K562 (cell line): ENCODE measurements around the gene CSNK2A1. TPM values are rescaled to one million over a fixed set of nuclear protein-coding genes. Genes with fewer than 3 reads are reported as not detected.

Source experiments
- ATAC-seq: fragments of 200-7000 bp; cut with Tn5 transposase; 3 replicates; pipeline ENCODE4 v1.9.1; 2020; ENCODE audit warnings: moderate library complexity
- BruUV-seq: library from RNA; stranded (reverse); fragments of 400-500 nt; replicated peaks from 2 replicates; lab custom pipeline; 2021; lab: Mats Ljungman, UMichigan
- CTCF ChIA-PET: fragments of 300-600 bp; formaldehyde crosslinking; extraction: SDS; loops from one replicate; lab custom pipeline; 2021; ENCODE audit warnings: low intra/inter-chr PET ratio; lab: Yijun Ruan, JAX
- POLR2A ChIA-PET: fragments of 300-600, 350-650 bp; sonication (Branson Sonifier 250); formaldehyde crosslinking; extraction: SDS; loops from one replicate; lab custom pipeline; 2021; ENCODE audit warnings: antibody characterized with exemption, inconsistent platforms; lab: Yijun Ruan, JAX
- DNase-seq, 4 experiments: peaks; one replicate each; pipeline versions ENCODE4 v3.0.0 to v3.0.0-alpha.2; 2011 to 2018; ENCODE audit warnings: low spot score in 3 of 4, mixed read lengths in 3 of 4; ENCODE audit errors: extremely low read depth in 1 of 4
- FAIRE-seq: peaks from 2 replicates; lab custom pipeline; 2011; peaks lifted over from hg19 to GRCh38; lab: Jason Lieb, UNC
- H2AFZ ChIP-seq: 2 replicates; pipeline ENCODE4 v1.6.0; 2011; ENCODE audit warnings: low read depth, low read length, control low read depth, inconsistent platforms
- H3K27ac ChIP-seq: fragments of 200-600 bp; 3 replicates; pipeline ENCODE4 v1.8.0; 2011; ENCODE audit warnings: low read depth, mild to moderate bottlenecking, control low read depth, inconsistent platforms, low read length, moderate library complexity, mixed read lengths; ENCODE audit errors: extremely low read depth
- H3K27me3 ChIP-seq, 2 experiments: fragments of 300-600 bp in 1 of 2; 2 replicates in 1 of 2; 3 replicates in 1 of 2; pipeline versions ENCODE4 v1.6.0 to v1.8.0; 2011; ENCODE audit warnings: inconsistent platforms in 2 of 2, low read length in 2 of 2, mild to moderate bottlenecking in 1 of 2, mixed read lengths in 1 of 2, moderate library complexity in 1 of 2; ENCODE audit not compliant: control insufficient read depth in 2 of 2, insufficient read depth in 2 of 2
- H3K36me3 ChIP-seq: fragments of 300-600 bp; 3 replicates; pipeline ENCODE4 v1.8.0; 2011; ENCODE audit warnings: mild to moderate bottlenecking, low read length, inconsistent platforms; ENCODE audit not compliant: control insufficient read depth, insufficient read depth
- H3K4me1 ChIP-seq, 2 experiments: fragments of 200-600 bp in 1 of 2; replicated peaks in 1 of 2; 2 replicates in 1 of 2; 3 replicates in 1 of 2; pipeline versions ENCODE4 v1.5.1 to v1.8.0; 2011; ENCODE audit warnings: inconsistent platforms in 2 of 2, low read length in 2 of 2, mild to moderate bottlenecking in 1 of 2, mixed read lengths in 1 of 2, moderate library complexity in 1 of 2; ENCODE audit not compliant: control insufficient read depth in 2 of 2, insufficient read depth in 2 of 2
- H3K4me2 ChIP-seq: 2 replicates; pipeline ENCODE4 v1.6.1; 2011; ENCODE audit warnings: low read length, control low read depth, inconsistent platforms, mixed read lengths; ENCODE audit not compliant: insufficient read depth
- H3K4me3 ChIP-seq: fragments of 200-600 bp; sonication (generic), shearing (Covaris generic); 2 replicates; pipeline ENCODE4 v1.5.1; 2016; ENCODE audit warnings: control low read depth, inconsistent platforms
- H3K79me2 ChIP-seq: fragments of 200-600 bp; 3 replicates; pipeline ENCODE4 v1.8.0; 2011; ENCODE audit warnings: low read length, inconsistent platforms; ENCODE audit not compliant: control insufficient read depth, insufficient read depth
- H3K9ac ChIP-seq, 2 experiments: 2 replicates each; pipeline versions ENCODE4 v1.6.0 to v1.6.1; 2011; ENCODE audit warnings: low read depth in 2 of 2, low read length in 2 of 2, control low read depth in 1 of 2, inconsistent platforms in 1 of 2, mild to moderate bottlenecking in 1 of 2, mixed read lengths in 1 of 2; ENCODE audit not compliant: insufficient read depth in 1 of 2
- H3K9me1 ChIP-seq: one replicate; pipeline ENCODE4 v1.6.0; 2011; ENCODE audit warnings: inconsistent platforms, mild to moderate bottlenecking, low read length, moderate library complexity; ENCODE audit not compliant: control insufficient read depth, insufficient read depth
- H3K9me3 ChIP-seq: replicated peaks from 2 replicates; pipeline ENCODE4 v1.5.1; 2011; ENCODE audit warnings: low read depth, low read length, inconsistent platforms; ENCODE audit not compliant: control insufficient read depth, insufficient read depth
- H4K20me1 ChIP-seq: replicated peaks from 2 replicates; pipeline ENCODE4 v1.6.1; 2011; ENCODE audit warnings: low read length, inconsistent platforms, mixed read lengths; ENCODE audit not compliant: control insufficient read depth, insufficient read depth
- CBX5 ChIP-seq: IDR thresholded peaks from 2 replicates; pipeline ENCODE4 v1.6.1; 2014; ENCODE audit warnings: low read depth, borderline replicate concordance
- GTF2A2 ChIP-seq: IDR thresholded peaks from 2 replicates; pipeline ENCODE4 v1.6.1; 2016; ENCODE audit warnings: mild to moderate bottlenecking, missing genetic modification characterization, missing compliant biosample characterization
- HSF4 ChIP-seq: fragments of 250-450 bp; sonication (Bioruptor Pico); IDR thresholded peaks from 2 replicates; pipeline ENCODE4 v2.1.2; 2022; ENCODE audit warnings: mild to moderate bottlenecking, moderate library complexity, borderline replicate concordance
- OTX1 ChIP-seq: fragments of 450-650 bp; formaldehyde crosslinking; IDR thresholded peaks from 2 replicates; pipeline ENCODE4 v1.4.0; 2022; ENCODE audit warnings: mild to moderate bottlenecking
- RBM25 ChIP-seq: fragments of 200-400 bp; formaldehyde crosslinking; IDR thresholded peaks from 2 replicates; pipeline ENCODE4 v1.6.1; 2018; ENCODE audit warnings: low read length, low read depth, moderate library complexity; ENCODE audit not compliant: severe bottlenecking
- RFX5 ChIP-seq: IDR thresholded peaks from 2 replicates; pipeline ENCODE4 v1.6.1; 2011; ENCODE audit warnings: low read depth, mild to moderate bottlenecking, improper control_type of control experiment, low read length
- THRA ChIP-seq: fragments of 450-650 bp; IDR thresholded peaks from 2 replicates; pipeline ENCODE4 v1.6.1; 2017; ENCODE audit warnings: mild to moderate bottlenecking, moderate library complexity
- ZFP30 ChIP-seq: fragments of 250-450 bp; sonication (Bioruptor Pico); IDR thresholded peaks from 2 replicates; pipeline ENCODE4 v1.8.0; 2022; ENCODE audit warnings: moderate library complexity, mild to moderate bottlenecking, inconsistent platforms, borderline replicate concordance
- ZFX ChIP-seq: sonication (generic); formaldehyde crosslinking; IDR thresholded peaks from 2 replicates; pipeline ENCODE4 v1.8.0; 2022; ENCODE audit warnings: mild to moderate bottlenecking, missing genetic modification reagents, moderate library complexity
- ZNF79 ChIP-seq: fragments of 250-450 bp; sonication (Bioruptor Pico); IDR thresholded peaks from 2 replicates; pipeline ENCODE4 v1.4.0; 2020; ENCODE audit warnings: low read depth, mild to moderate bottlenecking, moderate library complexity
- WGBS: fragments of 100-300 bp; shearing (Covaris generic); methylation state at CpG from one replicate; pipeline ENCODE4 v1.1.6; 2016; ENCODE audit warnings: low coverage, mixed read lengths; ENCODE audit not compliant: insufficient coverage; ENCODE audit errors: missing lambda C conversion rate; 5-methylcytosine and 5-hydroxymethylcytosine counted together
- in situ Hi-C: fragments of 300-500 bp; cut with MboI; formaldehyde crosslinking; loops from 4 replicates; pipeline ENCODE4 v1.15.0; 2018; ENCODE audit warnings: inconsistent platforms, mixed read lengths
- intact Hi-C: fragments of 100-400 bp; cut with micrococcal nuclease; formaldehyde crosslinking; loops from 2 replicates; pipeline ENCODE4 v1.14.2; 2022
- polyA plus RNA-seq, 8 experiments: library from polyadenylated mRNA; depleted of rRNA in 4 of 8; stranded (reverse) in 5 of 8; unstranded in 3 of 8; fragments of >200 nt; fragmentation: Nextera tagmentation in 2 of 8; fragmentation: Illumina TruSeq in 1 of 8; extraction: Ambion mirVana in 2 of 8; extraction: Trizol in 1 of 8; gene quantifications; 2 replicates each; pipeline versions ENCODE4 v1.2.1 to v1.2.3, GENCODE V29; 2011 to 2014; ENCODE audit warnings: inconsistent platforms in 1 of 8, missing spikeins in 1 of 8
- total RNA-seq, 7 experiments: library from RNA; depleted of rRNA in 6 of 7; stranded (reverse); fragments of >200 nt in 6 of 7; fragmentation: Illumina TruSeq in 2 of 7; extraction: Trizol in 2 of 7; gene quantifications; 2 replicates each; pipeline versions ENCODE4 v1.2.1 to v1.2.3, GENCODE V29; 2011 to 2021; ENCODE audit warnings: low replicate concordance in 1 of 7
- TF ChIP-seq, protein P1 (sequence below): fragments of 450-650 bp; IDR thresholded peaks from 2 replicates; pipeline ENCODE4 v1.7.1; 2018; ENCODE audit warnings: mild to moderate bottlenecking, low read depth; ENCODE audit not compliant: partially characterized antibody
- TF ChIP-seq, protein P2 (sequence below): conservative IDR thresholded peaks from 2 replicates; pipeline ENCODE4 v1.6.1; 2011; ENCODE audit warnings: low read depth, mild to moderate bottlenecking, low read length; ENCODE audit not compliant: control insufficient read depth
- TF ChIP-seq, protein P3 (sequence below): fragments of 450-650 bp; IDR thresholded peaks from 2 replicates; pipeline ENCODE4 v1.6.1; 2016; ENCODE audit warnings: mild to moderate bottlenecking

Gene CSNK2A1
- total and polyA plus RNA-seq, 9 of the 15 experiments (the other 6 are each of a cell fraction or from before 2014, with no cell fraction given), result 71.0 to 251 (median 103) TPM

DNA sequence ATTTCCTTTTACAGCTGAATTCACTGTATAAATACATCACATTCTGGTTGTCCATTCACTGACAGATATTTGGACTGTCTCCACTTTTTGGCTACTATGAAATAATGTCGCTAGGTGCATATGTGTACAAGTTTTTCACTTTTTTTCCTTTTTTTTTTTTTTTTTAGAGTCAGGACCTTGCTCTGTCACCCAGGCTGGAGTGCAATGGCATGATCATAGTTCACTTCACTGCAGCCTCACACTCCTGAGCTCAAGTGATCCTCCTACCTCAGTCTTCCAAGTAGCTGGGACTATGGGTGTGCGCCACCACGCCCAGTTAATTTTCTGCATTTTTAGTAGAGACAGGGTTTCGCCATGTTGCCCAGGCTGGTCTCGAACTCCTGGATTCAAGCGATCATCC lies 13.3 kb downstream of the CSNK2A1 start:
- FAIRE-seq (no peak), DNase-seq (no peak), ATAC-seq (no peak)
- CTCF ChIA-PET, result no interaction called here
- Histone ChIP-seq H3K4me3 (no peak overlapping the region), H3K27me3 (no peaks in the 10 kb centered on the region), H3K79me2 (peaks cover 95% of the 10 kb centered on the region), H3K4me1 (peaks cover 6 to 13% of the 10 kb centered on the region in 2 experiments; a peak in 4 of 5 replicates), H3K27ac (no peak overlapping the region; the same call in 2 of the 3 replicates), H3K9ac (no peak overlapping the region), H3K9me1 (no peaks in the 10 kb centered on the region), H3K4me2 (no peak overlapping the region), H3K9me3 (no peaks in the 10 kb centered on the region), H2AFZ (no peak overlapping the region), H4K20me1 (peaks cover 28% of the 10 kb centered on the region), H3K36me3 (peaks cover 72% of the 10 kb centered on the region)
- POLR2A ChIA-PET, result interaction anchor here (3.3 kb wide), 1 partner anchor 13 kb away, joined by 12 read pairs; the partner anchor contains the start of gene CSNK2A1
- BruUV-seq, result no TSS peak
- TF ChIP-seq CBX5 (no peak), HSF4 (CRISPR knock-in tag) (no peak), GTF2A2 (tag) (no peak), ZNF79 (no peak), OTX1 (no peak), RBM25 (no peak), ZFP30 (CRISPR knock-in tag) (no peak), ZFX (no peak), THRA (no peak), RFX5 (no peak)
- TF ChIP-seq, protein P1, sequence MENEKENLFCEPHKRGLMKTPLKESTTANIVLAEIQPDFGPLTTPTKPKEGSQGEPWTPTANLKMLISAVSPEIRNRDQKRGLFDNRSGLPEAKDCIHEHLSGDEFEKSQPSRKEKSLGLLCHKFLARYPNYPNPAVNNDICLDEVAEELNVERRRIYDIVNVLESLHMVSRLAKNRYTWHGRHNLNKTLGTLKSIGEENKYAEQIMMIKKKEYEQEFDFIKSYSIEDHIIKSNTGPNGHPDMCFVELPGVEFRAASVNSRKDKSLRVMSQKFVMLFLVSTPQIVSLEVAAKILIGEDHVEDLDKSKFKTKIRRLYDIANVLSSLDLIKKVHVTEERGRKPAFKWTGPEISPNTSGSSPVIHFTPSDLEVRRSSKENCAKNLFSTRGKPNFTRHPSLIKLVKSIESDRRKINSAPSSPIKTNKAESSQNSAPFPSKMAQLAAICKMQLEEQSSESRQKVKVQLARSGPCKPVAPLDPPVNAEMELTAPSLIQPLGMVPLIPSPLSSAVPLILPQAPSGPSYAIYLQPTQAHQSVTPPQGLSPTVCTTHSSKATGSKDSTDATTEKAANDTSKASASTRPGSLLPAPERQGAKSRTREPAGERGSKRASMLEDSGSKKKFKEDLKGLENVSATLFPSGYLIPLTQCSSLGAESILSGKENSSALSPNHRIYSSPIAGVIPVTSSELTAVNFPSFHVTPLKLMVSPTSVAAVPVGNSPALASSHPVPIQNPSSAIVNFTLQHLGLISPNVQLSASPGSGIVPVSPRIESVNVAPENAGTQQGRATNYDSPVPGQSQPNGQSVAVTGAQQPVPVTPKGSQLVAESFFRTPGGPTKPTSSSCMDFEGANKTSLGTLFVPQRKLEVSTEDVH, result no peak
- TF ChIP-seq, protein P2, sequence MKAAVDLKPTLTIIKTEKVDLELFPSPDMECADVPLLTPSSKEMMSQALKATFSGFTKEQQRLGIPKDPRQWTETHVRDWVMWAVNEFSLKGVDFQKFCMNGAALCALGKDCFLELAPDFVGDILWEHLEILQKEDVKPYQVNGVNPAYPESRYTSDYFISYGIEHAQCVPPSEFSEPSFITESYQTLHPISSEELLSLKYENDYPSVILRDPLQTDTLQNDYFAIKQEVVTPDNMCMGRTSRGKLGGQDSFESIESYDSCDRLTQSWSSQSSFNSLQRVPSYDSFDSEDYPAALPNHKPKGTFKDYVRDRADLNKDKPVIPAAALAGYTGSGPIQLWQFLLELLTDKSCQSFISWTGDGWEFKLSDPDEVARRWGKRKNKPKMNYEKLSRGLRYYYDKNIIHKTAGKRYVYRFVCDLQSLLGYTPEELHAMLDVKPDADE, result no peak
- TF ChIP-seq, protein P3, sequence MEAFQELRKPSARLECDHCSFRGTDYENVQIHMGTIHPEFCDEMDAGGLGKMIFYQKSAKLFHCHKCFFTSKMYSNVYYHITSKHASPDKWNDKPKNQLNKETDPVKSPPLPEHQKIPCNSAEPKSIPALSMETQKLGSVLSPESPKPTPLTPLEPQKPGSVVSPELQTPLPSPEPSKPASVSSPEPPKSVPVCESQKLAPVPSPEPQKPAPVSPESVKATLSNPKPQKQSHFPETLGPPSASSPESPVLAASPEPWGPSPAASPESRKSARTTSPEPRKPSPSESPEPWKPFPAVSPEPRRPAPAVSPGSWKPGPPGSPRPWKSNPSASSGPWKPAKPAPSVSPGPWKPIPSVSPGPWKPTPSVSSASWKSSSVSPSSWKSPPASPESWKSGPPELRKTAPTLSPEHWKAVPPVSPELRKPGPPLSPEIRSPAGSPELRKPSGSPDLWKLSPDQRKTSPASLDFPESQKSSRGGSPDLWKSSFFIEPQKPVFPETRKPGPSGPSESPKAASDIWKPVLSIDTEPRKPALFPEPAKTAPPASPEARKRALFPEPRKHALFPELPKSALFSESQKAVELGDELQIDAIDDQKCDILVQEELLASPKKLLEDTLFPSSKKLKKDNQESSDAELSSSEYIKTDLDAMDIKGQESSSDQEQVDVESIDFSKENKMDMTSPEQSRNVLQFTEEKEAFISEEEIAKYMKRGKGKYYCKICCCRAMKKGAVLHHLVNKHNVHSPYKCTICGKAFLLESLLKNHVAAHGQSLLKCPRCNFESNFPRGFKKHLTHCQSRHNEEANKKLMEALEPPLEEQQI, result no peak
- in situ Hi-C loops (no loop called here), intact Hi-C loops (no loop called here)
- 97% methylated on average over 5 of the region's 6 CpGs for WGBS
